DMS153 (cell line): ENCODE results near the gene DOCK8.
"Not testable (repeated sequence)": the region's sequence is repeated elsewhere in the genome, so short reads cannot be mapped to it uniquely, and the experiment has no call there.

ENCODE experiments used
- DNase-seq: peaks from one replicate; lab custom pipeline; 2025; lab: John Stamatoyannopoulos, UW

The DOCK8 gene

GRCh38 chr9:224582-225520 lies 10.2 kb downstream of the DOCK8 start:
- DNase-seq: no peak

- DNase-seq: no peak
Measured at GRCh38 chr9:227860-228259, 13.2 kb downstream of the DOCK8 start.

GRCh38 chr9:228929-229695 lies 14.4 kb downstream of the DOCK8 start:
- no peak for DNase-seq

GRCh38 chr9:231625-232024 lies 17.0 kb downstream of the DOCK8 start:
- not testable (repeated sequence) for DNase-seq

- DNase-seq: not testable (repeated sequence)
Measured at GRCh38 chr9:233708-234107, 19.0 kb downstream of the DOCK8 start.

GRCh38 chr9:237141-237857 lies 22.6 kb downstream of the DOCK8 start:
- no peak for DNase-seq

- DNase-seq: no peak
Measured at GRCh38 chr9:237858-238345, 23.2 kb downstream of the DOCK8 start.

GRCh38 chr9:242461-243080 lies 27.9 kb downstream of the DOCK8 start:
- no peak for DNase-seq

- no peak for DNase-seq
Measured at GRCh38 chr9:248278-248961, 33.8 kb downstream of the DOCK8 start.

- DNase-seq: no peak
Measured at GRCh38 chr9:249025-249424, 34.4 kb downstream of the DOCK8 start.

- DNase-seq: no peak
Measured at GRCh38 chr9:250039-250438, 35.4 kb downstream of the DOCK8 start.

- DNase-seq: no peak
Measured at GRCh38 chr9:250625-251024, 36.0 kb downstream of the DOCK8 start.

- DNase-seq: no peak
Measured at GRCh38 chr9:251398-251797, 36.7 kb downstream of the DOCK8 start.

GRCh38 chr9:253539-253938 lies 38.9 kb downstream of the DOCK8 start:
- DNase-seq: no peak

- DNase-seq: no peak
Measured at GRCh38 chr9:254516-254915, 39.9 kb downstream of the DOCK8 start.

- DNase-seq: no peak
Measured at GRCh38 chr9:257957-258356, 43.3 kb downstream of the DOCK8 start.

GRCh38 chr9:259405-260404 lies 45.0 kb downstream of the DOCK8 start:
- DNase-seq: no peak

GRCh38 chr9:264231-264630 lies 49.6 kb downstream of the DOCK8 start:
- no peak for DNase-seq

GRCh38 chr9:265209-265870 lies 50.7 kb downstream of the DOCK8 start:
- no peak for DNase-seq
